GF-D8 (cell line): ENCODE results near the gene TXLNA.
A peak's percentile ranks its signal among the peaks of the same experiment; 100 is the strongest.
"Not testable (repeated sequence)": the region's sequence is repeated elsewhere in the genome, so short reads cannot be mapped to it uniquely, and the experiment has no call there.

Source experiments
- DNase-seq: peaks from one replicate; lab custom pipeline; 2025; lab: John Stamatoyannopoulos, UW

The TXLNA gene

GRCh38 chr1:32179443-32180185 lies at the start of gene TXLNA:
Gene TXLNA (plus strand): TSS chr1:32179675. CDS start chr1:32180346, 671 bp downstream.
- DNase-seq, result peak; percentile 68

- DNase-seq, result not testable (repeated sequence)
Measured at GRCh38 chr1:32133950-32134280, 45.6 kb upstream of the TXLNA start.

- no peak for DNase-seq
Measured at GRCh38 chr1:32137111-32137510, 42.4 kb upstream of the TXLNA start.

- DNase-seq, result no peak
Measured at GRCh38 chr1:32138965-32139364, 40.5 kb upstream of the TXLNA start.

- DNase-seq, result no peak
Measured at GRCh38 chr1:32142446-32143301, 36.8 kb upstream of the TXLNA start.

- not testable (repeated sequence) for DNase-seq
Measured at GRCh38 chr1:32143302-32143695, 36.2 kb upstream of the TXLNA start.

GRCh38 chr1:32144033-32144432 lies 35.4 kb upstream of the TXLNA start:
- no peak for DNase-seq

GRCh38 chr1:32147799-32148198 lies 31.7 kb upstream of the TXLNA start:
- DNase-seq, result not testable (repeated sequence)

GRCh38 chr1:32150847-32151246 lies 28.6 kb upstream of the TXLNA start:
- DNase-seq, result no peak

GRCh38 chr1:32151319-32151787 lies 28.1 kb upstream of the TXLNA start:
- no peak for DNase-seq

GRCh38 chr1:32159189-32159588 lies 20.3 kb upstream of the TXLNA start:
- no peak for DNase-seq

- no peak for DNase-seq
Measured at GRCh38 chr1:32163405-32163804, 16.1 kb upstream of the TXLNA start.

GRCh38 chr1:32165633-32166032 lies 13.8 kb upstream of the TXLNA start:
- not testable (repeated sequence) for DNase-seq

GRCh38 chr1:32170991-32171390 lies 8.5 kb upstream of the TXLNA start:
- no peak for DNase-seq

GRCh38 chr1:32172621-32173245 lies 6.7 kb upstream of the TXLNA start:
- DNase-seq, result no peak

- DNase-seq, result peak; percentile 72
Measured at GRCh38 chr1:32178380-32179192, 889 bp upstream of the TXLNA start.

- no peak for DNase-seq
Measured at GRCh38 chr1:32179193-32179442, 357 bp upstream of the TXLNA start.

GRCh38 chr1:32180186-32181060 lies 948 bp downstream of the TXLNA start:
- DNase-seq, result no peak

GRCh38 chr1:32181065-32181464 lies 1.6 kb downstream of the TXLNA start:
- DNase-seq, result no peak

- no peak for DNase-seq
Measured at GRCh38 chr1:32181563-32181962, 2.1 kb downstream of the TXLNA start.

GRCh38 chr1:32182060-32182459 lies 2.6 kb downstream of the TXLNA start:
- DNase-seq, result no peak
